GM19452 (cell line): ENCODE data around the gene ZNF561.
"Not testable (repeated sequence)": the region's sequence is repeated elsewhere in the genome, so short reads cannot be mapped to it uniquely, and the experiment has no call there.

ENCODE experiments used
- ATAC-seq: cut with Tn5 transposase; IDR thresholded peaks from one replicate; pipeline ENCODE4 v1.9.1; 2021; ENCODE audit not compliant: unreplicated experiment

Gene ZNF561

DNA sequence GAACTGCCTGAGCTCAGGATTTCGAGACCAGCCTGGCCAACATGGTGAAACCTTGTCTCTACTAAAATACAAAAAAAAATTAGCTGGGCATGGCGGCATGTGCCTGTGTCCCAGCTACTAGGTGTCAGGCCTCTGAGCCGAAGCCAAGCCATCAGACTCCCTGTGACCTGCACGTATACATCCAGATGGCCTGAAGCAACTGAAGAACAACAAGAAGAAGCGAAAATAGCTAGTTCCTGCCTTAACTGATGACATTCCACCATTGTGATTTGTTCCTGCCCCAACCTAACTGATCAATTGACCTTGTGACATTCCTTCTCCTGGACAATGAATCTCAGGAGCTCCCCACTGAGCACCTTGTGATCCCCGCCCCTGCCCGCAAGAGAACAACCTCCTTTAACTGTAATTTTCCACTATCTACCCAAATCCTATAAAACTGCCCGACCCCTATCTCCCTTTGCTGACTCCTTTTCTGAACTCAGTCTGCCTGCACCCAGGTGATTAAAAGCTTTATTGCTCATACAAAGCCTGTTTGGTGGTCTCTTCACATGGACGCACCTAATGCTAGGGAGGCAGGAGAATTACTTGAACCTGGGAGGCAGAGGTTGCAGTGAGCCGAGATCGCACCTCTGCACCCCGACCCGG is 38.8 kb downstream of the ZNF561 start:
- not testable (repeated sequence) for ATAC-seq

DNA sequence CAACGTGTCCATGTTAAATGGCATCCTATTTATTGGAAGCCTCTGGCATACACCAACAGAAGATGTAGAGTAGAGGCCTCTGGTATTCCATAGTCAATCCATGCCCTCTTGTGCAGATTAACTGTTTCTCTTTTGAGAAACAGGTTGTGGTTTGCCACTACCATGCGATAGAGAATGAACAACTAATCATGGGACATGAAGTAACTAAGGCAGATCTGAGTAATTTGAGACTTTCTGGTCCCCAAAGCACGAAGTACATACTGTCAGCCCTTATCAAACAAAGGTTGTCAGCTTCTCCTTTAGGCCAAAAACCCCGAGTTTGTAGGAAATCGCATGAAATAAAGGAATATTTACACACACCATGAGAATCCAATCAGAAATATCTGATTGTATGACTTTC is 40.3 kb downstream of the ZNF561 start:
- no peak for ATAC-seq

DNA sequence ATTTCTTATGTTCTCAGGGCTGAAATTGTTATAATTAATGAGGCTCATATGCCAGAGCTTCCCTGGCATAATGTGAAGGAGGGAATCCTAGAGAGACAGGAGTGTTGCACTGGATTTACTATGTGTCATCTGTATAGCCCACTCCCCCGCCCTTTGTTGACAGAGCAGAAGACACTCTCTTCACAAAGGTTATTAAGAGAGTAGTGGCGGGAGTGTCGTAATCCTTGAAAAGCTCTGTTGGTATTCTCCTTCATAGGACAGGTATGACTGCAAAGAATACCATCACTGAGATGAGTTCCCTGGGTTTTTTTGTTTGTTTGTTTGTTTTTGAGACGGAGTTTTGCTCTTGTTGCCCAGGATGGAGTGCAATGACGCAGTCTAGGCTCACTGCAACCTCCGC is 50.8 kb downstream of the ZNF561 start:
- no peak for ATAC-seq

GRCh38 chr19:9566729-9567128 is 54.3 kb downstream of the ZNF561 start:
- no peak for ATAC-seq

DNA sequence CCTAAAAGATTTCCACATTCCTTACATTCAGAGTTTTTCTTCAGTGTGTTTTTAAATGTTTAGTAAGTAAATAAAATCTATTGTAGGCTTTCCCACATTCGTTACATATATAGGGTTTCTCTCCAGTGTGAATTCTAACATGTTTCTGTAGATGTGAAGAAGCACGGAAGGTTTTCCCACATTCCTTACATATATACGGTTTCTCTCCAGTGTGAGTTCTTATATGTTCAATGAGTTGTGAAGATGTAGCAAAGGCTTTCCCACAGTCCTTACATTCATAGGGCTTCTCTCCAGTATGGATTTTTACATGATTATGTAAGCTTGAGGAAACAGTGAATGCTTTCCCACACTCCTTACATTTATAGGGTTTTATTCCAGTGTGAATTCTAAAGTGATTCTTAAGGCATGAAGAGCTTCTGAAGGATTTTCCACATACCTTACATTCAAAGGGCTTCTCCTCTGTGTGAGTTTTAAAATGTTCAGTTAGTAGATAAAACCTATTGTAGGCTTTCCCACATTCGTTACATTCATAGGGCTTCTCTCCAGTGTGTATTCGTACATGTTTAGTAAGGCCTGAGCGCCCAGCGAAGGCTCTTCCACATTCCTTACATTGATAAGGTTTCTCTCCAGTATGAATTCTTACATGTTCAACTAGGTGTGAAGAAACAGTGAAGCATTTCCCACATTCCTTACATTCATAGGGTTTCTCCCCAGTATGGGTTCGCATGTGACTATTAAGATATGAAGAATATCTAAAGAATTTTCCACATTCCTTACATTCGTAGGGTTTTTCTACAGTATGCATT is 54.9 kb downstream of the ZNF561 start:
- ATAC-seq, result no peak
